ENCODE results near the gene DDX31.
"Not testable (repeated sequence)": the region's sequence is repeated elsewhere in the genome, so short reads cannot be mapped to it uniquely, and the experiment has no call there.

Gene DDX31

DNA sequence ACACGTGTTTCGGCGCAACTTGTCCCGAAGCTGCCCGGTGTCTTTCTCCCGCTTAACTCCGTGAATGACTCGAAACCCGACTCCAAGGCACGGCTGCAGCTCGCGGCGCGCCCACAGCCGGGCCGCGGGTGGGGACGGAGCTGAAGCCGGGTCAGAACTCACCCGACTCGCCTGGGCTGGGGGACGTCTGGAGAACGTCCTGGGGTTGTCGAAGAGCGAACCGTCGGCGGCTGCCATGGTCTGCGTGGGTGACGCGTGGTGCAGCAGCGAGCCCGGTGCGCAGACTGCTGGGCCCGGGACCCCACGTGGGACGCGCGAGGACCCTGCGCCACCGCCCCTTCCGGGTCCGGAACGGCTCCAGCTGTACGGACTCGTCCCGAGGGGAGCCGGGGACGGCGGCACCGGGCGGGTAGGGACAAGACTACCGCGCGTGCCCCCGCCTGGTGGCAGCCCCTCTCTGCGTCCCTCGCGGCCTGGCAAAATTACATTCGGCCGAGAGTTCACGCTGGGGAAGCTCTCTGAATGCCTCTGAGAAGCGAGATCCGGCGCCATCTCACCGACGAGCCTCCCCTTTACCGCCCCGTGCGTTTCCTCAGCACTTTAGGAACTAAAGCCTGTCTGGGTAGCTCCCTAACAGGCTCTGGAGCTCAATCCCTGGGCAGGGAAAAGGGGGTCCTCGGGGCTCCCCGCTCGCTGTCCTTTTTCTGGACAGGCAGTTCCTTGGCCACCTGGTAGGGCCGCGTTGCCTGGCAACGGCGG, at the start of gene DDX31:
TSS of gene DDX31 (minus strand) at position 286 of the 759 bp plus-strand sequence. CDS start at position 237, 49 bp downstream.
- peak; percentile 64 for DNase-seq

DNA sequence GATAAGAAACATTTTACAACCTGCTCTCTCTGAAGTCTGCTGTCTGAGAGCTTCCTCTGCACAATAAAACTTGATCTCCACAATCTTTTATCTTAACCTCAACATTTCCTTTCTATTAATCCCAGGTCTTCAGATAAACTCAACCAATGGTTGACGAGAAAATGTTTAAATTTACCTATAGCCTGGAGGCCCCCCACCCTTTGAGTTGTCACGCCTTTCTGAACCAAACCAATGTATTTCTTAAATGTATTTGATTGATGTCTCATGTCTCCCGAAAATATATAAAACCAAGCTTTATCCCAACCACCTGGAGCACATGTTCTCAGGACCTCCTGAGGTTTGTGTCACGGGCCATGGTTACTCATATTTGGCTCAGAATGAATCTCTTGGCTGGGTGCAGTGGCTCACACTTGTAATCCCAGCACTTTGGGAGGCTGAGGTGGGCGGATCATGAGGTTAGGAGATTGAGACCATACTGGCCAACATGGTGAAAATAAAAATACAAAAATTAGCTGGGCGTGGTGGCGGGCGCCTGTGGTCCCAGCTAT, 48.7 kb upstream of the DDX31 start:
- DNase-seq, result not testable (repeated sequence)

DNA sequence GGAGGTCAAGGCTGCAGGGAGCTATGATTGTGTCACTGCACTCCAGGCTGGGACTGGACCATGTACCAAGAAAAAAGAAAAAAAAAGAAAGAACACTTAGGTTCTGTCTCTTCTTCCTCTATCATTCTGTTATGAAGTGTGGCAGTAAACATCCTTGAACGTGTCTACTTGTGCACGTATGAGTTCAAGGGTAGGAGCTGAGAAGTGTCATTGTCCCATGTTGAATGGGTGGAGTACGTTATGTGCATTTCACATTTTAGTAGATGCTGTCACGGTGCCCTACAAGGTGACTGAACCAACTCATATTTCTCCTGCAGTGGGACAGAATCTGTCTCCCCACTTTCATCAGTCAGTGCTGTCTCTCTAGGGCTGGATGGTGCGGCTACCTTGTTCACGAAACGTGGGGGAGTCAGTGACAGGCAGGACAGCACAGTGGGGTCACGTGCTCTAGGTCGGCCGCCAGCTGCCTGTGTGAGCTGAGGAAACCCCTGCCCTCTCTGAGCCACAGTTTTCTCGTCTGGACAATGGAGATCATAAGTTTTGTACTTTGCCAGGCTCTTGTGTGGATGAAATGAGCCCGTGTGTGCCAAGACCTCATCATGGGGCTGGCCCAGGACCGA, 47.7 kb upstream of the DDX31 start:
- no peak for DNase-seq

DNA sequence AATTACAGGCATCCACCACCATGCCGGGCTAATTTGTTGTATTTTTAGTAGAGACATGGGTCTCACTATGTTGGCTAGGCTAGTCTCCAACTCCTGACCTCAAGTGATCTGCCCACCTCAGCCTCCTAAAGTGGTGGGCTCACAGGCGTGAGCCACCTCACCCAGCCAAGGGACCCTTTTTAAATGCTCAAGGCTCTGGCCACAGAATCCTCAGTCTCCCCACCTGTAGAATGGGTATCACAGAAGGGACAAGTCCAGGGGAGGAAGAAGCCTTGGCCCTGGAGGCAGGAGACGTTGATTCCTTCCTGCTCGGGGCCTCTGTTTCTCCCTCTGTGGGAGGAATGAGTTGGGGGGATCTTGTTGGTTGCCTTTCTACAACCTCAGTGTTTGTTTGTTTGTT, 46.2 kb upstream of the DDX31 start:
- no peak for DNase-seq

DNA sequence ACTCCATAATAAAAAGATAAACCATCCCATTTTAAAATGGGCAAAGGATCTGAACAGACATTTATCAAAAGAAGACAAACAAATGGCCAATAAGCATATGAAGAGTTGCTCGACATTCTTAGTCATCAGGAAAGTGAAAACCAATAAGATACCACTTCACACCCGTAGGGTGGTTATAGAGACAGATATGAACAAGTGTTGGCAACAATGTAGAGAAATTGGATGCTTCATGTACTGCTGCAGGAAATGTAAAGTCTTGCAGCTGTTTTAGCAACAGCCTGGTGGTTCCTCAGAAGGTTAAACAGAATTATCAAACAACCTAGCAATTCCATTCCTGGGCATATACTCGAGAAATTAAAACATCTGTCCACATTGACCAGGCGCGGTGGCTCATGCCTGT, 43.0 kb upstream of the DDX31 start:
- no peak for DNase-seq

DNA sequence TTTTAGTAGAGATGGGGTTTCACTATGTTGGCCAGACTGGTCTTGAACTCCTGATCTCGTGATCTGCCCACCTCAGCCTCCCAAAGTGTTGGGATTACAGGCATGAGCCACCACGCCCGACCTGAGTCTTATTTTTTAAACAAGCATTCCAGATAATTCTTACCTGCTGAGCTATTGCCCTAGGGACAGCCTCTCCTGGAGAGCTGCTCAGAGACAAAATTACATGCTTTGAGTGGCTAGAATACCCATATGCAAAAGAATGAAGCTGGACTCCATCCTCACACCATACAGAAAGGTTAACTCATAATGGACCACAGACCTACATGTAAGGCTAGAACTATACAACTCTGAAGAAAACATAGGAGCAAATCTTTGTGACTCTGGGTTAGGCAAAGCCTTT, 42.1 kb upstream of the DDX31 start:
- no peak for DNase-seq

DNA sequence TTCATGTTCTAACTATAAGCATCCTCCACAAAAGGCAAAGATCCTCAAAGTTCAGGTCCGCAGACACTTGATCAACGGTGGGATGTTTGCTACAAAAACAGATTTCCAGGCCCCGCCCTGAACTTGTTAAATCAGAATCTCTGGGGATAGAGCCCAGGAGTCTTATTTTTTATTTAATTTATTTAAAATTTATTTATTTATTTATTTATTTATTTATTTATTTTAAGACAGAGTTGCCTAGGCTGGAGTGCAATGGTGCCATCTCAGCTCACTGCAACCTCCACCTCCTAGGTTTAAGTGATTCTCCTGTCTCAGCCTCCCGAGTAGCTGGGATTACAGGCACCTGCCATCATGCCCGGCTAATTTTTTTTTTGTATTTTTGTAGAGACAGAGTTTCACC, 41.4 kb upstream of the DDX31 start:
- DNase-seq, result not testable (repeated sequence)

DNA sequence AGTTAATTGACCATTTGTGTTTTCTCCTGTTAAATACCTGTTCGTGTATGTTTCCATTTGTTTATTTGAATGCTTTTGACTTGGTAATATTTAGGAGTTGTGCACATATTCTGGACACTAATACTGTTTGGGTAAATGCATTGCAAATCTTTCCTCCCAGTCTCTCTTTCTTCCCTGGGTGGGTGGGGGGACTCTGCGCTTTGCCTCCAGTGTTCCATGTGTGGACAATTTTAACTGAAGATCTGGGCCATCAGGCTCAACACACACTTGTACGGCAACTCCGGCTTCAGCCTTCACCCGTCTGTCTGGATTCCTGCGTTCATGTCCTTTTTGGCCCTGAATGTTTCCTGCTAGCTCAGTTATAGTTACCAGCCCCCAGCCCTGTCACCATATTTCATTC, 40.5 kb upstream of the DDX31 start:
- no peak for DNase-seq

DNA sequence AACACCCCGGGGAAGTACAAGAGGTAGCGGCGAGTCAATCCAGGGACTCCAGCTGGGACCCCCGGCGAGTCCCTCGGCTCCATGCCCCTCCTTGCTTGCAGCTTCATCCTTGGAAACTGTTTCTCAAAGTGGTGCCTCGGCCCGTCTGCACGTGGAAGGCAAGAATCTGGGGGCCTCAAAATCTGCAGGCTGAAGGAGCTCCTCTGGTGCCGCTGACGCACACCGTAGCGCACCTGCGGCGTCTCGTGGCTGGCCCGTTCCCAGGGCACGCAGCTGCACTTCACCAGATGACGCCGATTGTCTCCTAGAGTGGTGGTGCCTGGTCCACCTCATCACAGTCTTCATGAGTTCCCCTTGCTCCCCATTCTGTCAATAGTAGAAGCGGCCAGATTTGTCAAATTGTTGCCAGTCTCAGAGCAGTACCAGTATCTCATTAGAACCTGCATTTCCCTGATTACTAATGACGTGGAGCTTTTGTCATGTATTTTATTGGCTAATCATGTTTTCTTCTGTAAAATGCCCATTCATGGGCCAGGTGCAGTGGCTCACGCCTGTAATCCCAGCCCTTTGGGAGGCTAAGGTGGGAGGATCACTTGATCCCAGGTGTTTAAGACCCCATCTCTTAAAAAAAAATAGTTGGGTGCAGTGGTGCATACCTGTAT, 39.1 kb upstream of the DDX31 start:
- DNase-seq, result no peak

DNA sequence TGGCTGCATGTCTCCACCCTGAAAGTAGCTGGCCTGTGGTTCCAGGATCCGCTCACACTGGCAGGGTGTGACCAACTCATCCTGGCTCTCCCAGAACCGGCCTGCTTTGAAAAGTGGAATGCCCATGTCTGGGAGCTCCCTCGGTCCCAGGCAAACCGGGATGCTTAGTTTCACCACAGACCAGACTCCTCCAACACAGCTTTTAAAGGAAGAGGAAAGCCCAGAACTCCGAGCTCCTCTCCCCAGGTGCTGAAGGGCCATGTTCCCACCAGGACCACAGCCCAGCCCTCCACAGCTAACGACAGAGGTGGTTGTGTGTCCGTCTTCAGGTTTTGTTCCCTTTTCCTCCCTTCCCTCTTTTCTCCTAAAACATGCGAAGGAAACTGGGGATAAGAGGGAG, 38.5 kb upstream of the DDX31 start:
- DNase-seq, result no peak

DNA sequence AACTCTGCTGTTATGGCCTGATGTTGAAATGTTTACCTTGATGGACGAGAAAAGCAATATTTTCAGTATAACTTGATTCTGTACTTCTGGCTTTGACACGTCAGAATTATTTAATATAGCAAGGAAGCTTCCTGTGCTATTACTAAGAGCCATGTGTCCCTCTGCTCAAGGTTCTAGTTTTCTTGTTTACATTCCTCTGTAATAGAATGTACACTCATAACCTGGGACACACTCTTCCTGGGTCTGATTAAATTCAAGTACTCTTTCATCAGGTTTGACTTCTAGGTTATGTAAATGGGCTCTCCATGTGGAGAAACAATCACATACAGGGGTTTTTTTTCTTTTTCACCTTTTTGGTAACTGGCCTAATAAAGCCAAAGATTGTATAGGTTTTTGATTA, 33.6 kb upstream of the DDX31 start:
- DNase-seq, result no peak

DNA sequence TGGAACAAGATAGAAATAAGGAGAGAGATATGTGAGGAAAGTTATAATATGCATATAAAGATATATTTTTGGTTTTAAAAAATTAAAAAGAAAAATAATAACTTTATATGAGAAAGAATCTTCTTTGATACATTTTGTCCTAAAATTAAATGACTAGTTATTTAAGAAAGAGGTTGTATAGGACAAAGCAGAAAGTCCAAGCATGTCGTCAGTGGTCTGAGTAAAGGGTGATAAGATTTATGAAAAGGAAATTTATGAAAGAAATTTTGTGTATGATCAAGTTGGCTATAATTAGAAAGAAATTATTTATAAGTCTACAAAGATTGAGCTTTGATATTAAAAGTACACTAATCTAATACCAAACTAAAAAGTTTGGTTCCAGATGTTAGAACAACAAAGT, 32.5 kb upstream of the DDX31 start:
- no peak for DNase-seq

DNA sequence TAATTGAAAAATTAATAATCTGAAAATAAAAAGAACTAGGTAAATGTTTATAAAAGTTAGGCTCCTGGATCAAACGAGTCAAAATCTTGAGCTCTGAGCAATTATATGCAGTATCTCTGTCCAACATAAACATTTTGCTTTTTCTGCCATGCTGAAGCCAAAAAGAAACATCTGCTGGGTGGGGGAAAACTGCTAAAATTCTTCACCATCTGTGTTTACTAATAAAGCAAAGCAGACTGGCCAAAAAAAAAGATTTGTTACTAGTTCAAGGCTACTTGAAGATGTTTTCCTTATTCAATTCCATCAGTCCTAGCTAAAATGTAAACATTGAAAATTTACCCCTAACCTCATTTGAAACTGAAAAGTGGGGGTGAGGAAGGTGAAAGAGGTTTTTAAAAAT, 30.2 kb upstream of the DDX31 start:
- no peak for DNase-seq

DNA sequence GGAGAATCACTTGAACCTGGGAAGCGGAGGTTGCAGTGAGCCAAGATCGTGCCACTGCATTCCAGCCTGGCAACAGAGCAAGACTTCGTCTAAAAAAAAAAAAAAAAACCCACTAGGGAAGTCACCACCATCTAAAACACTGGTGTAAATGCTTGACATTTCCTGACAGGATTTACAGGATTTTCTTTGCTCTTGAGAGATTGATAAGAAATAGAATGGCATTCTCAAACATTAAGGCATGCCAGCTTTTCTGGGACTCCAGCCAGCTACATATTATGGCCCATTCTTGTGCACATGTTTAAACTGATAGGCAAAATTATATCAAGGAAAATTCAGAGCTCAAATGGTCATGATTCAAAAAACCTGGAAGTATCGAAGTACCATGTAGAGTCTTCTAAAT, 29.2 kb upstream of the DDX31 start:
- DNase-seq, result no peak

DNA sequence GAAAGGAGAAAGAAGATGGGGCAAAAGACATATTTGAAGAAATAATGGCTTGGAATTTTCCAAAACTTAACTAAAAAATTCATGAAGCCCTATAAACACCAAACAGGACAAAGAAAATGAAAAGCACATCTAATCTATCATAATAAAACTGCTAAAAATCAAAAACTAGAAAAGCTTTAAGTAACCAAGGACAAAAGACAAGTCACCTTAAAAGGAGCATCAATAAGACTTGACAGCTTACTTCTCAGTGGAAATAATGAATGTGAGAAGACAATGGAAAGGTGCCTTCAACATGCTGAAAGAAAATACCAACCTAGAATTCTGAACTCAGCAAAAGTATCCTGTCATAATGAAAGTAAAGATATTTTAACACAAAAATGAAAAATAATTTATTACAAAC, 27.4 kb upstream of the DDX31 start:
- no peak for DNase-seq

DNA sequence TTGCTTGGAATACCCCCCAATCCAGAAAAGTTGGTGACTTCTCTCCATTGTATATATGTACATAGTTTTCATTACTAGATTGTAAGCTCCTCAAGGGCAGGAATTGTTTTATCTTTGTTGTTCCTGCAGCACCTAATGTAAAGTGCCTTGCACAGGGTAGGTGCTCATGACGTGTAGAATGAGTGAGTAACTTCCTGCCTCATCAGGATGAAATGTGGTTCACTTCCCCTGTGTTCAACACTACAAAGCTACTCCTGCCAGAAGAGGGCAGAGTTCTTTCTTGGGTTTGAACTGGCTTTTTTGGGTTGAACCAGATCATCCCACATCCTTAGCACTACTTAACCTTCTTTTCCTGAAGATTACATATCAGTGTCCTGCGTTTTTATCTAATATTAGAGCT, 24.4 kb upstream of the DDX31 start:
- no peak for DNase-seq

DNA sequence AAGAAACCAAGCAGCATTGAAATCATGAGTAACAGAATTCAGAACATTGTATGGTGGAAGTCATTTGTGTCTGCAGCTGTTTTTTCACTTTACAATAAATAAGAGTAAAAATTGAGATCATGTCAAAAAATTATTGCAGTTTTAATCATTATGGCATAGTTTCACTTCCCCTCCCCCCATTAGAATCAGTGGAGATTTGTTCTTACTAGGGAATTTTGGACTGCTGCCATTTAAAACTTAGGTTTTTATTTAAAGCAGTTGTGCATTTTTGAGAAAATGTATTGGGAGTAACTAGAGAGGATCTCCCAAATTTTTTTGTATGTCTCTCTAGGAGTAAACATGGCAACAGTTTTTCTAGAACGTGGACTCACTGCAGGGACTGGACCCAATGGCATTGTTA, 20.9 kb upstream of the DDX31 start:
- DNase-seq, result no peak

DNA sequence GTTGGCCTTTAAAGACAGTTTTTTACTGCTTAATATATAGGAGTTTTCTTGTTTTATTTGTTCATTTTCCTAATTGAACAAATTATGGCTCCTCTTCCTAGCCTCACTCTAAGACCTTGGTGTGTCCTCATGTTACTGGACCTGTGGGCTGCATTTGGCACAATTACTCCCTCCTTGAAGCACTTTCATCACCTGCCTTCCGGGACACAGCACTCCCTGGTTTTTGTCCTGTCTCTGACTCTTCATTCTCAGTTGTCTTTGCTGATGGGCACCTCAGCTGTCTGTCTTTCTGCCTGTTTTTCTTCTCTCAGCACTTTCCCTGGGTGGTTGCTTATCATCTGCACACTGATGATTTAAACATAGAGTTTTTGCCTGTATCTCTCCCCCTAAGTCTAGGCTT, 14.1 kb upstream of the DDX31 start:
- no peak for DNase-seq

DNA sequence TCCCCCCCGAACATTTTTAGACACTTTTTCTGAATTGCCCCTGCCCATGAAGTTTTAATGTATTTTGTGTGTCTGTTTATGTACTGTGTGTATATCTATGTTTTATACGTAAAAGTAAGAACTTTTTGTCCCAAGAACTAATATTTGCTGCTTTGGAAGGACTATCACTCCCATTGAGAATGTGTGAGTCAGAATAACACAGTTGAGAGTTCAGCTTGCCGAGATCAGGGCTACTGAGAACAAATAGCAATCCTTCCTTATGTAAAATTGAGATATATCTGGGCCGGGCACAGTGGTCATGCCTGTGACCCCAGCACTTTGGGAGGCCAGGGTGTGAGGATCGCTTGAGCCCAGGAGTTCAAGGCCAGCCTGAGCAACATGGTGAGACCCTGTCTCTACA, 11.8 kb upstream of the DDX31 start:
- no peak for DNase-seq

DNA sequence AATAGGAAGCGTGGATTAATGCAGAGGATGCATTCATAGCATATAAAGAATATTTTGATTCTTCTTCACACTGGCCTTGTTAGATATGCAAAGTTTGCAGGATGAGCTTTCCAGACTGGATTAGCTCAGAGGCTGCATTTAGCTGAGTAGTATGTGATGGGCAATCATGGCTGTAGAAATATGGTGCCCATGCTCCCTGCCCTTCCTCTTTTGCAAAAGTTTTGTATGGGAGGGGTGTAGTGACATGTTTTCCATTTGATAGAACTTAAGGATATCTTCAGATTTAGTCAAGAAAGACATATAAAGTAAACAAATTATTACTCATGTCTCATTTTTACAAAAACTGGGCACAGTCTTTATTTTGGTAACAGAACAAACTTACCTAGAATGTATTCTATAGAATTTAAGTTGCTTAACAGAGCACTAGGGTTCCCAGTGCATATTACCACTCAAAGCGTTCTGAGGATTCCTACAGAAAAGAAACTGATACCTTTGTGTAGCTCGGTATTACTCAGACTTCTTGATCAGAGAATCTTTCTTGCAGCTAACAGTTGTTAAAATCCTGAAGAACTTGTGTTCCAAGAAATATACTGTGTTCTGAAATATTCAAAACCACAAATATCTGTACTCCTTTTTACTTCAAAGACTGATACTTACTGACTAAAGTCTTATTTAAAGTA, 10.3 kb upstream of the DDX31 start:
- DNase-seq, result no peak

DNA sequence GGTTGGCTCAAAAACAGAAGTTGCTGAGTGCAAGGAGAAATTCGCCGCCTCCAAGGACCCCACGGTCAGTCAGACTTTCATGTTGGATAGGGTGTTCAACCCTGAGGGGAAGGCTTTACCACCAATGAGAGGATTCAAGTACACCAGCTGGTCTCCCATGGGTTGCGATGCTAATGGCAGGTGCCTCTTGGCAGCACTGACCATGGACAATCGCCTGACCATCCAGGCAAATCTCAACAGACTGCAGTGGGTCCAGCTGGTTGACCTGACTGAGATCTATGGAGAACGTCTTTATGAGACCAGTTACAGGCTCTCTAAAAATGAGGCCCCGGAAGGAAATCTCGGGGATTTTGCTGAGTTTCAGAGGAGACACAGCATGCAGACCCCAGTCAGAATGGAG, 8.2 kb upstream of the DDX31 start:
- no peak for DNase-seq

DNA sequence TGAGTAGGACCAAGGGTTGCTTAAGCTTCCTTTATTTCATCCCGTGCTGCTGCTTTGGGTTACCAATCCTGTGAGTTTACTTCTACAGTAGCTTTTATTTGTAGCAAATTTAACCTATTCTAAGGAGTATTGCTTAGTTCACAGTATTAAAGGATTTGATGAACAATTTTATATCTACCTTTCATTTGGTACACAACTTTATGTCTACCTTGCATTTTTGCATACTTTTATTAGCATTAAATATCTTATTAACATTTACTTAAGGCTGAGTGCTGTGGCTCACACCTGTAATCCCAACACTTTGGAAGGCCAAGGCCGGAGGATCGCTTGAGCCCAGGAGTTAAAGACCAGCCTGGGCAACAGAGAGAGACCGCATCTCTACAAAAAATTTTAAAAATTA, 4.7 kb upstream of the DDX31 start:
- no peak for DNase-seq

DNA sequence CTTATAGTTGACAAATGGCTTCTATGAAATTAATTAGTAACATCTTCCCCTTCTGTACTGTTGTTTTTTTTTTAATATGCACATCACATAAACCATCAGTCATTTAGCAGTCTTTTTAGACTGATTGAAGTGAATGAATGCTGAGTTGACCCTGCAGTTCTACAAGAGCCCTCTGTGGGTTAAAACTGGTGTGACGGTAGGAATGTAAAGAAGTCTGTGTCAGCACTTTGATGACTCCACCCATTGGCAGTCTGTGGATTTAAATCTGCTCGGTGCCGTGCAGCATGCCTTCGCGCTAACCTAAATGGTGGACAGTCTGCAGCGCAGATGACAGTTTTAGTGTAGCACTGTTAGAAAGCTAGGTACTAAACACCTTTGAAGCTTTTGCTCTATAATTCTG, 3.6 kb upstream of the DDX31 start:
- DNase-seq, result no peak

DNA sequence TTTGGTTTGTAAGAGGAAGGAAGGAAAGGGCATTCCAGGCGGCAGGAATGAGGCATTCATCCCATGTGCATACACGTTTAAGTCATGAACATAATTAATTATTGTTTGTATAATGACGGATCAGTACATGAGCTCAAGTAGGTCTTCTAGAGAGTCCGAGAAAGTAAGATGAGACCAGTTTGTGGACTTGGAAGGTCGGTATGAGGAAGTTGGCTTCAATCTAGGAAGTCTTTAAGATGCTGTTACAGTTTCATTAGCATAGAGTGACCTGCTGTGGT, 2.6 kb upstream of the DDX31 start:
- DNase-seq, result no peak

Measured in NCI-H146 (cell line).